HCT116 (cell line): ENCODE results near the gene LDLRAD4. TPM values are rescaled to one million over a fixed set of nuclear protein-coding genes. Genes with fewer than 3 reads are reported as not detected.

Source experiments
- ATAC-seq: fragments of 200-7000 bp; cut with Tn5 transposase; 2 replicates; pipeline ENCODE4 v1.9.1; 2020; ENCODE audit warnings: mild to moderate bottlenecking, moderate library complexity
- BruUV-seq: library from RNA; stranded (reverse); fragments of 400-500 nt; replicated peaks from 2 replicates; lab custom pipeline; 2021; lab: Mats Ljungman, UMichigan
- CTCF ChIA-PET: fragments of 300-600 bp; sonication (Branson Sonifier 250); formaldehyde crosslinking; loops from one replicate; lab custom pipeline; 2021; ENCODE audit warnings: antibody characterized with exemption; lab: Charles Lee
- POLR2A ChIA-PET: fragments of 300-600, 350-600 bp; sonication (Branson Sonifier 250); formaldehyde crosslinking; loops from one replicate; lab custom pipeline; 2021; ENCODE audit warnings: antibody characterized with exemption; lab: Charles Lee
- RAD21 ChIA-PET, 2 experiments: fragments of 300-600 bp; sonication (Branson Sonifier 250); formaldehyde crosslinking; loops; one replicate each; lab custom pipeline; 2023; ENCODE audit warnings: low total read pairs in 2 of 2; ENCODE audit not compliant: uncharacterized antibody in 2 of 2, unreplicated experiment in 2 of 2, low non-redundant PET in 1 of 2; lab: Charles Lee
- DNase-seq: peaks from one replicate; pipeline ENCODE4 v3.0.0-alpha.2; 2010; ENCODE audit warnings: low read depth, low spot score
- H2AFZ ChIP-seq: fragments of 200-600 bp; shearing (Covaris generic), sonication (generic); 2 replicates; pipeline ENCODE4 v1.6.1; 2017; ENCODE audit warnings: low read depth, mixed run types, mixed read lengths, antibody characterized with exemption, low read length; ENCODE audit not compliant: poor library complexity, severe bottlenecking
- H3K27ac ChIP-seq: 2 replicates; pipeline ENCODE4 v1.5.1; 2012; ENCODE audit warnings: low read depth, low read length
- H3K27me3 ChIP-seq: fragments of 200-600 bp; sonication (generic); 2 replicates; pipeline ENCODE4 v1.6.1; 2016; ENCODE audit warnings: mixed run types, low read length, mixed read lengths; ENCODE audit not compliant: insufficient read depth
- H3K36me3 ChIP-seq, 2 experiments: fragments of 200-500 bp in 1 of 2; fragments of 200-600 bp in 1 of 2; sonication (Bioruptor generic) in 1 of 2; sonication (generic) in 1 of 2; 2 replicates each; pipeline versions ENCODE4 v1.5.1 to v1.6.1; 2014 to 2016; ENCODE audit warnings: low read length in 2 of 2, inconsistent platforms in 1 of 2, mixed read lengths in 1 of 2, mixed run types in 1 of 2; ENCODE audit not compliant: insufficient read depth in 2 of 2, control insufficient read depth in 1 of 2
- H3K4me1 ChIP-seq, 2 experiments: fragments of 200-600 bp in 1 of 2; sonication (generic) in 1 of 2; 2 replicates each; pipeline versions ENCODE4 v1.5.1 to v1.6.1; 2012 to 2017; ENCODE audit warnings: low read length in 2 of 2, inconsistent platforms in 1 of 2, mild to moderate bottlenecking in 1 of 2, mixed read lengths in 1 of 2, mixed run types in 1 of 2, moderate library complexity in 1 of 2; ENCODE audit not compliant: insufficient read depth in 2 of 2, control insufficient read depth in 1 of 2
- H3K4me2 ChIP-seq: fragments of 200-600 bp; sonication (generic); 2 replicates; pipeline ENCODE4 v1.6.1; 2017; ENCODE audit warnings: mixed run types, low read length, mixed read lengths
- H3K4me3 ChIP-seq, 2 experiments: fragments of 200-600 bp in 1 of 2; sonication (generic) in 1 of 2; replicated peaks in 1 of 2; 2 replicates each; pipeline ENCODE4 v1.5.1; 2011 to 2016; ENCODE audit warnings: low read length in 2 of 2, control low read depth in 1 of 2, low read depth in 1 of 2, mild to moderate bottlenecking in 1 of 2, mixed read lengths in 1 of 2, mixed run types in 1 of 2
- H3K79me2 ChIP-seq: fragments of 200-600 bp; sonication (generic); 2 replicates; pipeline ENCODE4 v1.6.1; 2017; ENCODE audit warnings: mild to moderate bottlenecking, mixed run types, low read length, moderate library complexity, mixed read lengths; ENCODE audit not compliant: insufficient read depth
- H3K9ac ChIP-seq: fragments of 200-600 bp; sonication (generic); 2 replicates; pipeline ENCODE4 v1.6.1; 2016; ENCODE audit warnings: low read length, mixed read lengths
- H3K9me2 ChIP-seq: fragments of 200-600 bp; sonication (generic), shearing (Covaris generic); 2 replicates; pipeline ENCODE4 v1.6.1; 2017; ENCODE audit warnings: mixed run types, mild to moderate bottlenecking, moderate library complexity; ENCODE audit not compliant: insufficient read depth
- H3K9me3 ChIP-seq, 2 experiments: fragments of 200-500 bp in 1 of 2; fragments of 200-600 bp in 1 of 2; sonication (Bioruptor generic) in 1 of 2; sonication (generic) in 1 of 2; 2 replicates each; pipeline ENCODE4 v1.6.1; 2014 to 2017; ENCODE audit warnings: low read length in 2 of 2, mixed read lengths in 2 of 2, inconsistent platforms in 1 of 2, low read depth in 1 of 2, mild to moderate bottlenecking in 1 of 2, mixed run types in 1 of 2, moderate library complexity in 1 of 2; ENCODE audit not compliant: control insufficient read depth in 1 of 2, insufficient read depth in 1 of 2
- H4K20me1 ChIP-seq: fragments of 200-600 bp; sonication (generic), shearing (Covaris generic); 2 replicates; pipeline ENCODE4 v1.6.1; 2017; ENCODE audit warnings: mixed run types, mild to moderate bottlenecking, moderate library complexity; ENCODE audit not compliant: insufficient read depth
- CEBPB ChIP-seq: IDR thresholded peaks from 2 replicates; pipeline ENCODE4 v1.6.1; 2012; ENCODE audit warnings: low read depth
- CTCF ChIP-seq, 3 experiments: fragments of 200-600 bp in 1 of 3; sonication (generic) in 1 of 3; IDR thresholded peaks in 2 of 3; conservative IDR thresholded peaks in 1 of 3; 2 replicates each; pipeline ENCODE4 v1.5.1; 2012 to 2017; ENCODE audit warnings: low read depth in 2 of 3, low read length in 2 of 3, antibody characterized with exemption in 1 of 3, borderline replicate concordance in 1 of 3, control low read depth in 1 of 3, mild to moderate bottlenecking in 1 of 3, mixed read lengths in 1 of 3, mixed run types in 1 of 3, moderate library complexity in 1 of 3; ENCODE audit not compliant: insufficient read depth in 1 of 3
- EGR1 ChIP-seq: IDR thresholded peaks from 2 replicates; pipeline ENCODE4 v1.6.1; 2012; ENCODE audit warnings: low read depth
- EZH2phosphoT487 ChIP-seq: fragments of 200-600 bp; IDR thresholded peaks from 2 replicates; pipeline ENCODE4 v1.6.1; 2018; ENCODE audit warnings: antibody characterized with exemption, borderline replicate concordance
- POLR2AphosphoS5 ChIP-seq: IDR thresholded peaks from 2 replicates; pipeline ENCODE4 v1.6.1; 2011; ENCODE audit warnings: mild to moderate bottlenecking, low read depth, low read length, moderate library complexity
- RAD21 ChIP-seq: IDR thresholded peaks from 2 replicates; pipeline ENCODE4 v1.6.1; 2012; ENCODE audit warnings: low read depth, mild to moderate bottlenecking
- SRF ChIP-seq: IDR thresholded peaks from 2 replicates; pipeline ENCODE4 v1.6.1; 2012; ENCODE audit warnings: low read depth
- TCF7L2 ChIP-seq: IDR thresholded peaks from 2 replicates; pipeline ENCODE4 v1.7.0; 2011; ENCODE audit warnings: borderline replicate concordance, inconsistent platforms; ENCODE audit not compliant: insufficient read depth, insufficient read length; ENCODE audit errors: extremely low read depth
- ZFX ChIP-seq: fragments of 450-650 bp; IDR thresholded peaks from 2 replicates; pipeline ENCODE4 v1.6.1; 2017
- ZNF274 ChIP-seq: fragments of 200-500 bp; sonication (Bioruptor generic); IDR thresholded peaks from 2 replicates; pipeline ENCODE4 v1.6.1; 2014; ENCODE audit warnings: mild to moderate bottlenecking, low read depth, low read length, inconsistent platforms
- intact Hi-C: fragments of 100-400 bp; cut with micrococcal nuclease; formaldehyde crosslinking; loops from 2 replicates; pipeline ENCODE4 v1.10.0; 2022
- total RNA-seq: library from RNA; stranded (reverse); gene quantifications from one replicate; pipeline ENCODE4 v1.2.1, GENCODE V29; 2021; ENCODE audit not compliant: unreplicated experiment
- TF ChIP-seq, protein P1 (sequence below): IDR thresholded peaks from 2 replicates; pipeline ENCODE4 v1.6.1; 2011; ENCODE audit warnings: mild to moderate bottlenecking, low read length, moderate library complexity; ENCODE audit not compliant: insufficient replicate concordance; ENCODE audit errors: extremely low read depth
- TF ChIP-seq, protein P2 (sequence below): IDR thresholded peaks from 2 replicates; pipeline ENCODE4 v1.6.1; 2012; ENCODE audit warnings: low read depth

The LDLRAD4 gene
- total RNA-seq, 1 experiment from 2014 or later, result 1.2 TPM

GRCh38 chr18:13614641-13615288 lies 396.2 kb downstream of the LDLRAD4 start (continued):
- TF ChIP-seq, protein P1, sequence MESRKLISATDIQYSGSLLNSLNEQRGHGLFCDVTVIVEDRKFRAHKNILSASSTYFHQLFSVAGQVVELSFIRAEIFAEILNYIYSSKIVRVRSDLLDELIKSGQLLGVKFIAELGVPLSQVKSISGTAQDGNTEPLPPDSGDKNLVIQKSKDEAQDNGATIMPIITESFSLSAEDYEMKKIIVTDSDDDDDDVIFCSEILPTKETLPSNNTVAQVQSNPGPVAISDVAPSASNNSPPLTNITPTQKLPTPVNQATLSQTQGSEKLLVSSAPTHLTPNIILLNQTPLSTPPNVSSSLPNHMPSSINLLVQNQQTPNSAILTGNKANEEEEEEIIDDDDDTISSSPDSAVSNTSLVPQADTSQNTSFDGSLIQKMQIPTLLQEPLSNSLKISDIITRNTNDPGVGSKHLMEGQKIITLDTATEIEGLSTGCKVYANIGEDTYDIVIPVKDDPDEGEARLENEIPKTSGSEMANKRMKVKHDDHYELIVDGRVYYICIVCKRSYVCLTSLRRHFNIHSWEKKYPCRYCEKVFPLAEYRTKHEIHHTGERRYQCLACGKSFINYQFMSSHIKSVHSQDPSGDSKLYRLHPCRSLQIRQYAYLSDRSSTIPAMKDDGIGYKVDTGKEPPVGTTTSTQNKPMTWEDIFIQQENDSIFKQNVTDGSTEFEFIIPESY, result no peak
- TF ChIP-seq, protein P2, sequence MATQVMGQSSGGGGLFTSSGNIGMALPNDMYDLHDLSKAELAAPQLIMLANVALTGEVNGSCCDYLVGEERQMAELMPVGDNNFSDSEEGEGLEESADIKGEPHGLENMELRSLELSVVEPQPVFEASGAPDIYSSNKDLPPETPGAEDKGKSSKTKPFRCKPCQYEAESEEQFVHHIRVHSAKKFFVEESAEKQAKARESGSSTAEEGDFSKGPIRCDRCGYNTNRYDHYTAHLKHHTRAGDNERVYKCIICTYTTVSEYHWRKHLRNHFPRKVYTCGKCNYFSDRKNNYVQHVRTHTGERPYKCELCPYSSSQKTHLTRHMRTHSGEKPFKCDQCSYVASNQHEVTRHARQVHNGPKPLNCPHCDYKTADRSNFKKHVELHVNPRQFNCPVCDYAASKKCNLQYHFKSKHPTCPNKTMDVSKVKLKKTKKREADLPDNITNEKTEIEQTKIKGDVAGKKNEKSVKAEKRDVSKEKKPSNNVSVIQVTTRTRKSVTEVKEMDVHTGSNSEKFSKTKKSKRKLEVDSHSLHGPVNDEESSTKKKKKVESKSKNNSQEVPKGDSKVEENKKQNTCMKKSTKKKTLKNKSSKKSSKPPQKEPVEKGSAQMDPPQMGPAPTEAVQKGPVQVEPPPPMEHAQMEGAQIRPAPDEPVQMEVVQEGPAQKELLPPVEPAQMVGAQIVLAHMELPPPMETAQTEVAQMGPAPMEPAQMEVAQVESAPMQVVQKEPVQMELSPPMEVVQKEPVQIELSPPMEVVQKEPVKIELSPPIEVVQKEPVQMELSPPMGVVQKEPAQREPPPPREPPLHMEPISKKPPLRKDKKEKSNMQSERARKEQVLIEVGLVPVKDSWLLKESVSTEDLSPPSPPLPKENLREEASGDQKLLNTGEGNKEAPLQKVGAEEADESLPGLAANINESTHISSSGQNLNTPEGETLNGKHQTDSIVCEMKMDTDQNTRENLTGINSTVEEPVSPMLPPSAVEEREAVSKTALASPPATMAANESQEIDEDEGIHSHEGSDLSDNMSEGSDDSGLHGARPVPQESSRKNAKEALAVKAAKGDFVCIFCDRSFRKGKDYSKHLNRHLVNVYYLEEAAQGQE, result no peak
- no peak for TF ChIP-seq ZFX

DNA sequence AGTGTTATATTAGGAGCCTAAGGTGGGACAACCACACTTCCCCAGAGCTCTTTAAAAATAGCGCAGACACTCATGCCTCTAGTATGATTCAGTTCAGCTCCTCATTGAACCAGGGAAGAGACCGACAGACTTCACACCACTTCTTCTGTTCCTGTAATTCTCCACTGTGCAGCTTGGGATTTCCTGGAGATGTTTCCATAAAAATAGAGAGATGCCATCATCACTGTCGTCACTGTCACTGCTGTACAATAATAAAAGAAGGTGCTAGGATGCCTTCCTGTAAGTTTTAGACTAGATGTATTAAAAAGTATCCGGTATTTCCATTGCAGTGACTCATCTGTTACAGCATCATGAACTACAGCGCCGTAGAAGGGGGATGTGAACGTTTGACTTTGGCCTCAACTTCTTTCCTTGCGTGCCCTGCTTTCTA lies 396.9 kb downstream of the LDLRAD4 start:
- Histone ChIP-seq H3K4me2 (no peak overlapping the region), H2AFZ (no peak overlapping the region), H3K9me3 (no peaks in the 10 kb centered on the region), H3K4me3 (no peak overlapping the region), H4K20me1 (no peaks in the 10 kb centered on the region), H3K27me3 (peaks cover 9% of the 10 kb centered on the region), H3K27ac (no peak overlapping the region), H3K4me1 (peaks cover 0 to 4% of the 10 kb centered on the region in 2 experiments; a peak in 1 of 4 replicates), H3K9ac (no peak overlapping the region), H3K79me2 (no peaks in the 10 kb centered on the region), H3K9me2 (no peaks in the 10 kb centered on the region), H3K36me3 (no peaks in the 10 kb centered on the region)
- POLR2A ChIA-PET, result no interaction called here
- RAD21 ChIA-PET, result no interaction called here
- no TSS peak for BruUV-seq
- CTCF ChIA-PET, result no interaction called here
- intact Hi-C loops, result no loop called here
- no peak for ATAC-seq
- no peak for DNase-seq
- no peak for TF ChIP-seq SRF
- no peak for TF ChIP-seq ZNF274
- TF ChIP-seq POLR2AphosphoS5, result no peak
- TF ChIP-seq, protein P2, result no peak
- no peak for TF ChIP-seq CTCF (IDR thresholded peaks at IDR 0.05 in 2 of 3, conservative IDR thresholded peaks at IDR 0.05 in 1 of 3; ENCODE audit: borderline replicate concordance in 1 of 3, insufficient read depth in 1 of 3, low read depth in 2 of 3, low read length in 2 of 3)
- no peak for TF ChIP-seq TCF7L2
- no peak for TF ChIP-seq ZFX
- no peak for TF ChIP-seq EZH2phosphoT487
- TF ChIP-seq CEBPB, result no peak
- TF ChIP-seq EGR1, result no peak
- no peak for TF ChIP-seq RAD21
